ENCODE data around the gene CHCHD6. TPM values are rescaled to one million over a fixed set of nuclear protein-coding genes. Genes with fewer than 3 reads are reported as not detected.

Gene CHCHD6
- total and polyA plus RNA-seq, 4 donors: 12.1 to 22.6 (median 17.5) TPM

DNA sequence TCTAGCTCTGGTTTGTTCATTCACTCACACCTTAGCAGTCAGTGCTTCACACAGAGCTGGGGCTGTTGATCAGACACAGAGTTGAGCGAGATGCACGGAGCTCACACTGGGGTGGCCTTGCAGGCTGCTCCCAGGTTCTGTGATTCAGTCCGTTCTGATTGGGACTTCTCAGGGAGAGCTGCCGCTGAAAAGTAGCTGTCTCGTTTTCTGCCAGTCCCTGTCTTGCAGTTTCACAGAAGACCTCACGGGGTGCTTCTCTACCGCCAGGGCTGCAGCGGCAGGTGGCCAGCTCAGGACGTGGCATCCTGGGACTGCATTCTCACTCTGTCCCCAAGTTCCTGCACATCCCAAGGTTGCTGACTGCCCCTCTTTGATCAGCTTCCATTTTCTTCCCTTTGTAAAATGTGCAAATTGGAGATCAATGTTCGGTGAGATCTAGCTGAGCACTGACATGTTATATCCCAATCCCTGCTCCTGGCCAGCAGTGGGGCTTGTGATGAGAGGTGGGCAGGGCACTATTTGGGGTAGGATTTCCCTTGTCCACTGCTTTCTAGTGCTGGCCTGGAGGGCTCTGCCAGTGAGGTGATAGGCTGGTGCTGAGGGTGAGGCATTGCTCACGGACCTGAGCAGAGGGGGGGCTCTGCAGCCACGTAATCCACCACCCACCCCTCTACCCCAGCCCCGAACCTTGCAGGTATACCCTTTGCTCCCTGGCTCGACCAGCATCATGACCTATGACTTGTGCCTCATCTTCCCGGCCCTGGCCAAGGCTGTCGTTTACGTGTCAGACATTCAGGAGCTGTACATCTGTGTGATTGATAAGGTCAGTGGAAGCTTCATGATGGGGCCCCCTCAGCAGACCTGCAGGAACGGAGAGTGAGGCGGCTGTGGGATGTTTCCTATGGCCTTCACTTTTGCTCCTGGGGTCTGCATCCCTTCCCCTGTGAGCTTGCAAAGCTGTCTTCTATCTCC, 43.8 kb upstream of the CHCHD6 start:
- H3K9ac ChIP-seq (ENCODE audit: insufficient read depth in 1 of 2, low read length in 2 of 2): no peak overlapping the region
- peaks cover 0 to 1% (median 0%) of the 10 kb centered on the region in 4 donors for H3K9me3 ChIP-seq (ENCODE audit: control insufficient read depth in 4 of 4, insufficient read depth in 3 of 4, low read length in 3 of 4)
- peaks cover 0 to 2% (median 0%) of the 10 kb centered on the region in 5 donors for H3K4me1 ChIP-seq (ENCODE audit: control insufficient read depth in 5 of 5, insufficient read depth in 5 of 5, low read length in 5 of 5)
- DNase-seq (no peak), ATAC-seq (ENCODE audit: insufficient read depth, low FRiP score) (no peak)
- no peak overlapping the region for H3K4me3 ChIP-seq
- TF ChIP-seq, protein P1, sequence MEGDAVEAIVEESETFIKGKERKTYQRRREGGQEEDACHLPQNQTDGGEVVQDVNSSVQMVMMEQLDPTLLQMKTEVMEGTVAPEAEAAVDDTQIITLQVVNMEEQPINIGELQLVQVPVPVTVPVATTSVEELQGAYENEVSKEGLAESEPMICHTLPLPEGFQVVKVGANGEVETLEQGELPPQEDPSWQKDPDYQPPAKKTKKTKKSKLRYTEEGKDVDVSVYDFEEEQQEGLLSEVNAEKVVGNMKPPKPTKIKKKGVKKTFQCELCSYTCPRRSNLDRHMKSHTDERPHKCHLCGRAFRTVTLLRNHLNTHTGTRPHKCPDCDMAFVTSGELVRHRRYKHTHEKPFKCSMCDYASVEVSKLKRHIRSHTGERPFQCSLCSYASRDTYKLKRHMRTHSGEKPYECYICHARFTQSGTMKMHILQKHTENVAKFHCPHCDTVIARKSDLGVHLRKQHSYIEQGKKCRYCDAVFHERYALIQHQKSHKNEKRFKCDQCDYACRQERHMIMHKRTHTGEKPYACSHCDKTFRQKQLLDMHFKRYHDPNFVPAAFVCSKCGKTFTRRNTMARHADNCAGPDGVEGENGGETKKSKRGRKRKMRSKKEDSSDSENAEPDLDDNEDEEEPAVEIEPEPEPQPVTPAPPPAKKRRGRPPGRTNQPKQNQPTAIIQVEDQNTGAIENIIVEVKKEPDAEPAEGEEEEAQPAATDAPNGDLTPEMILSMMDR (IDR thresholded peaks at IDR 0.05; ENCODE audit: control extremely low read depth, extremely low read depth): no peak
- peaks cover 0 to 17% (median 0%) of the 10 kb centered on the region in 3 donors for H3K27me3 ChIP-seq (ENCODE audit: control insufficient read depth in 3 of 3, insufficient read depth in 3 of 3, low read length in 2 of 3)
- H3K27ac ChIP-seq (ENCODE audit: low read depth in 1 of 2, low read length in 1 of 2): no peak overlapping the region
- no peaks in the 10 kb centered on the region for H3K36me3 ChIP-seq (ENCODE audit: control insufficient read depth in 4 of 4, insufficient read depth in 4 of 4, low read length in 4 of 4)
- WGBS, 2 donors: 52 to 66% methylated on average over 19 of the region's 19 CpGs

DNA sequence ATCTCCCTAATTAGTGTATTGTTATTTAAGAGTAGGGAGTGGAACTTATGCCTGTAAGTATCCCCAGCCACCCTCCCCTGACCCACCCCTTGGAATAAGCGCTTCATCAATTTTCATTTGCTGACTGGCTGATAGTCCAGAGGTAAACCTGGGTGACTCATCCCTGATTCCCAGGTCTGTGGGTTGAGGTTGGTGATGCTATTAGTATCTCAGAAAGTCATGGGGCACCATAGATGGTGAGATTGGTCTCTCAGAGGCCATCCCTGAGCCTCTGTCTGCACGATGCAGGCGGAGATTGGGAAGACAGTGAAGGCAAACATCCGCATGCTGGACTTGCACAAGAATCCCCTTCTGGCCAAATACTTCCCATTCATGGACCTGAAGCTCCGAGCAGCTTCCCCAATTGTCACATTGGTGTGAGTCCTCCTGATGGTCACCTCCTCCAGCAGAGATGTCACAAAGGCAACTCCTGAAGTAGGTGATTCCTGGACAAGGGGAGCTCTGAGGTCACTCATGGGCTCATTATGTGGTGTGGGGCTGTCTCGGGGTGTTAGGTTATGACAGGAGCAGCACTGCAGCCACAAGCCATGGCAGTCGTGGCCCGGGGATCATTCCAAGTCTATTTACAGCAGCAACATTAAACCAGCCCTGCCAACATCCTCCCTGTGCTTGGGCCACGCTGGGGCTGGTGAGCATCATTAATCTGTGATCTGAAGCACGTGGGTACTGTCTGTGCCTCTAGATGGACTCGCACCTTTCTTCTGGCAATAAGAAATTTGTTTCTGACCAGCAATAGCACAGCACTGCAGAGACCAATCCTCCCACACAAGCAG, 42.3 kb upstream of the CHCHD6 start:
- no peaks in the 10 kb centered on the region for H3K4me1 ChIP-seq (ENCODE audit: control insufficient read depth in 5 of 5, insufficient read depth in 5 of 5, low read length in 5 of 5)
- 75 to 76% methylated on average over 11 of the region's 11 CpGs for WGBS, 2 donors

DNA sequence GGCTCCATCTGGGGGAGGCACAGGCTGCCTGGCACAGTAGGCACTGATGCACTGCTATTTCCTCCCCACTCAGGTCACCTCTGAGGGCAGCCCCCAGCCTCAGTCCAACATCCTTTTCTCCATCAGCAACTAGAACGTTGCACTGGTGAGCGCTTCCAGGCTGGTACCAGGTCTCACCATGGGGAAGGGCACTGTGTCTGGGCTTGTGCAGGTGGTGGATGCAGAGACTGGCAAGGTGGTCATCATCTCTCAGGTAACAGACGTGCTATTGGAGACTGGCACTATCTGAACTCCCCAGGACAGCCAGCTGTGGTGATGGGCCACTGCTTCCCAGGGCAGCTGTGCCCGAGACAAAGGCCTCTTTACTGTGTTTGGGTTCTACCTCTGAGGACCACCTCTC, 40.8 kb upstream of the CHCHD6 start:
- WGBS, 2 donors: 76 to 84% methylated on average over 4 of the region's 4 CpGs
- no peak overlapping the region for H3K4me3 ChIP-seq
- TF ChIP-seq, protein P1 (IDR thresholded peaks at IDR 0.05; ENCODE audit: control extremely low read depth, extremely low read depth): no peak
- no peaks in the 10 kb centered on the region for H3K4me1 ChIP-seq (ENCODE audit: control insufficient read depth in 5 of 5, insufficient read depth in 5 of 5, low read length in 5 of 5)
- DNase-seq (no peak), ATAC-seq (ENCODE audit: insufficient read depth, low FRiP score) (no peak)
- H3K9me3 ChIP-seq (ENCODE audit: control insufficient read depth in 4 of 4, insufficient read depth in 3 of 4, low read length in 3 of 4): no peaks in the 10 kb centered on the region
- H3K9ac ChIP-seq (ENCODE audit: insufficient read depth in 1 of 2, low read length in 2 of 2): no peak overlapping the region
- no peak overlapping the region for H3K27ac ChIP-seq (ENCODE audit: low read depth in 1 of 2, low read length in 1 of 2)
- H3K36me3 ChIP-seq (ENCODE audit: control insufficient read depth in 4 of 4, insufficient read depth in 4 of 4, low read length in 4 of 4): no peaks in the 10 kb centered on the region
- H3K27me3 ChIP-seq (ENCODE audit: control insufficient read depth in 3 of 3, insufficient read depth in 3 of 3, low read length in 2 of 3): peaks cover 0 to 17% (median 0%) of the 10 kb centered on the region in 3 donors

More for the DNA sequence above, 42.3 kb upstream of the CHCHD6 start:
- no peak for DNase-seq
- TF ChIP-seq, protein P1 (IDR thresholded peaks at IDR 0.05; ENCODE audit: control extremely low read depth, extremely low read depth): no peak
- no peaks in the 10 kb centered on the region for H3K36me3 ChIP-seq (ENCODE audit: control insufficient read depth in 4 of 4, insufficient read depth in 4 of 4, low read length in 4 of 4)
- no peak overlapping the region for H3K9ac ChIP-seq (ENCODE audit: insufficient read depth in 1 of 2, low read length in 2 of 2)
- no peak for ATAC-seq (ENCODE audit: insufficient read depth, low FRiP score)
- H3K9me3 ChIP-seq (ENCODE audit: control insufficient read depth in 4 of 4, insufficient read depth in 3 of 4, low read length in 3 of 4): no peaks in the 10 kb centered on the region
- H3K4me3 ChIP-seq: no peak overlapping the region
- H3K27me3 ChIP-seq (ENCODE audit: control insufficient read depth in 3 of 3, insufficient read depth in 3 of 3, low read length in 2 of 3): peaks cover 0 to 17% (median 0%) of the 10 kb centered on the region in 3 donors
- no peak overlapping the region for H3K27ac ChIP-seq (ENCODE audit: low read depth in 1 of 2, low read length in 1 of 2)
